SKM-1 (cell line): ENCODE measurements around the gene RDH11.
A peak's percentile ranks its signal among the peaks of the same experiment; 100 is the strongest.
"Not testable (repeated sequence)": the region's sequence is repeated elsewhere in the genome, so short reads cannot be mapped to it uniquely, and the experiment has no call there.

Experiments used
- DNase-seq: peaks from one replicate; lab custom pipeline; 2025; ENCODE audit not compliant: unreplicated experiment; lab: John Stamatoyannopoulos, UW

RDH11 gene

GRCh38 chr14:67704484-67705089 lies 9.0 kb upstream of the RDH11 start:
- peak; percentile 10 for DNase-seq

- DNase-seq: no peak
Measured at GRCh38 chr14:67703997-67704396, 8.4 kb upstream of the RDH11 start.

DNA sequence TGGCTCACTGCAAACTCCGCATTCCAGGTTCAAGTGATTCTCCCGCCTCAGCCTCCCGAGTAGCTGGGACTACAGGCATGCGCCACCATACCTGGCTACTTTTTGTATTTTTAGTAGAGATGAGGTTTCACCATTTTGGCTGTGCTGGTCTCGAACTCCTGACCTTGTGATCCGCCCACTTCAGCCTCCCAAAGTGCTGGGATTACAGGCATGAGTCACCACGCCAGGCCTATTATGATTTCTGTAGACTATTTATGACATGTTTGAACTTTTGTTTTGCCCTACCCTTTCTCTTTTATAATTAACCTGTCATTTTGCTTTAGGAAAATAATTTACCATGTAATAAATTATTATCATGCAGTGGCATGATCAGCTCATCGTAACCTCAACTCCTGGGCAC lies 5.9 kb upstream of the RDH11 start, which contains the start of gene RDH12:
RDH12 (plus strand) TSS at position 395 of the 400 bp plus-strand sequence. CDS start 20,757 bp downstream, outside the sequence.
- DNase-seq: not testable (repeated sequence)

DNA sequence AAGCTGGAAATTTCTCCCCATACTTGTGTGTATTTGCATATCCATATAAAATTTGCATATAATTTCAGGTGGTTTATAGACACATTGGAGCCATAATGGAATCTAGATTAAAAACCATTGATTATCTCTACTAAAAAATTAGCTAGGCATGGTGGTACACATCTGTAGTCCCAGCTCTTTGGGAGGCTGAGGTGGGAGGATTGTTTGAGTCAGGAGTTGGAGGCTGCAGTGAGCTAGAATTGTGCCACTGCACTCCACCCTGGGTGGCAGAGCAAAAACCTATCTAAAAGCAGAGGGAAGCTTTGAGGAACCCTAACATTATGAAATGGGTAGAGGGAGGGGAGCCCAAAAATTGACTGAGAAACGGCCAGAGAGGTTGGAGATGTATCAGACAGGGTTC lies 2.6 kb upstream of the RDH11 start:
- DNase-seq: no peak

DNA sequence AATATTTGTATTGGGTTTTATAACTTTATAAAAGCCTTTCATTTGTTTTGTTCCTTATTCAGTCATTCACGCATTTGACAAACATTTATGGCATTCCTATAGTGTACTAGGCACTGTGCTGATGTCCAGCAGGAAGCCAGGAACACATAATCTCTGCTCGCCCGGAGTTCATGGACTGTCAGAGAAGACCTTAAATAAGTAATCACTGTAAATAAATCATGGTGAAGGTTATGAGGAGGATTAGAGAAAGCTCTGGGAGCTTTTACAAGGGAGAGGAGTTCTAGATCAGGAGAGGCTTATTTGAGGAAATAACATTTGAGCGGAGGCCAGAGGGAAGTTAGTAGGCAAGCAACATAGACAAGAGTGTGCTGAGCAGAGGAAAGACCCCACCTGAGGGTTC lies 1.4 kb upstream of the RDH11 start:
- no peak for DNase-seq

- DNase-seq: no peak
Measured at GRCh38 chr14:67694791-67695393, 672 bp downstream of the RDH11 start.

DNA sequence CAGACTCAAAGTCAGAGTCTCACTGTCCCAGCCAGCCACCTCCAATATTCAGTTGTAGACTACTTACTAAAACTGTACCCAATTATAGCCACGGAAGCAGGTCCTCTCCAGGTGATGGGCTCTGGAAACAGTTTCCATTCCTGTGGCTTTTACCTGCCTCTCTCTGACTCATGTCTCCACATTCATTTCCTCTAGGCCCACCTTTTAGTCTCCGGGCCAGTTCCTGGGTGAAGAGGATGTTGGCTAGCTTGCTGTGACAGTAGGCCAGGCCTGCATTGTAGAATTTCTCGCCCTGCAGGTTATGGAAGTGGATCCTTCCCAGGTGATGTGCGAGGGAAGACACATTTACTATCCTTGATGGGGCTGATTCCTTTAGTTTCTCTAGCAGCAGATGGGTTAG lies 5.6 kb downstream of the RDH11 start:
- no peak for DNase-seq

DNA sequence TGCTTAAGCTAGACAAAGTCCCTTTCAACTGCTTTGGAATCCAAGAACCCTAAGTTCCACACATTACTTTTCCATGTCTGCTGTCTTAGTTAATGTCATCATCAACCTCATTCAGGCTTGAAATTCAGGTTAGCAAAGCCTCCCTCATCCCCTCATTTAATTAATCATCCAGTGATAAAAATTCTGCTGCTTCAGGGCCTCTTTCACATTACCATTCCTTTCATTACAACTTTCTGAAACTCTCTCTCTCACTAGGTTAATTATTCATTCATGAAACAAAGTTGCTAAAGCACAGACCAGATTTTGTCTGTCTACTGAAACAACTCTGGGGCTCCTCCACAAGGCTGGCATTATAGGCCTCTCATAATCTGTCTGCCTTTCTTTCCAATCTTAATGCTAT lies 11.7 kb downstream of the RDH11 start:
- DNase-seq: no peak

GRCh38 chr14:67680941-67681340 lies 14.6 kb downstream of the RDH11 start:
- DNase-seq: peak; percentile 49

- DNase-seq: no peak
Measured at GRCh38 chr14:67680121-67680602, 15.4 kb downstream of the RDH11 start.

- no peak for DNase-seq
Measured at GRCh38 chr14:67679006-67679405, 16.6 kb downstream of the RDH11 start.

GRCh38 chr14:67675219-67675582 lies 20.4 kb downstream of the RDH11 start:
- DNase-seq: no peak

- DNase-seq: peak; percentile 24
Measured at GRCh38 chr14:67674480-67675218, 20.9 kb downstream of the RDH11 start, which contains the start of gene VTI1B. Gene VTI1B (minus strand): TSS chr14:67674632. CDS start chr14:67674489, 143 bp downstream.

DNA sequence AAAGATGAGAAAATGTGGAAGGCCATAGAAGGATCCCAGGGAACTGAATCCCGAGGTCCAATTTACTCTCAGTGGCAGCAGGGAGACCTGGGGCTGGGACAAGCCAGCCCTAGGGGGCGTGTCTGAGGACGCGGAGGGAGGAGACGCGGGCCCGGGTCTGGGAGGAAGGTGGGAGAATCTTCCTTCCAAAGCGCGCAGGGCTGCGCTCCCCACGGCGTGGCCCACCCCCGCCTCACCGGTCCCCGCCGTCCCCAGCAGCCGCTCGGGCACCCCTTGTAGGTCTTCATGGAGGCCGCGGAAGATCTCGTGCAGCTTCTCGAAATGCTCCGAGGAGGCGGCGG lies 21.5 kb downstream of the RDH11 start:
- no peak for DNase-seq

GRCh38 chr14:67673451-67673850 lies 22.1 kb downstream of the RDH11 start:
- no peak for DNase-seq

GRCh38 chr14:67668559-67668958 lies 27.0 kb downstream of the RDH11 start:
- no peak for DNase-seq

DNA sequence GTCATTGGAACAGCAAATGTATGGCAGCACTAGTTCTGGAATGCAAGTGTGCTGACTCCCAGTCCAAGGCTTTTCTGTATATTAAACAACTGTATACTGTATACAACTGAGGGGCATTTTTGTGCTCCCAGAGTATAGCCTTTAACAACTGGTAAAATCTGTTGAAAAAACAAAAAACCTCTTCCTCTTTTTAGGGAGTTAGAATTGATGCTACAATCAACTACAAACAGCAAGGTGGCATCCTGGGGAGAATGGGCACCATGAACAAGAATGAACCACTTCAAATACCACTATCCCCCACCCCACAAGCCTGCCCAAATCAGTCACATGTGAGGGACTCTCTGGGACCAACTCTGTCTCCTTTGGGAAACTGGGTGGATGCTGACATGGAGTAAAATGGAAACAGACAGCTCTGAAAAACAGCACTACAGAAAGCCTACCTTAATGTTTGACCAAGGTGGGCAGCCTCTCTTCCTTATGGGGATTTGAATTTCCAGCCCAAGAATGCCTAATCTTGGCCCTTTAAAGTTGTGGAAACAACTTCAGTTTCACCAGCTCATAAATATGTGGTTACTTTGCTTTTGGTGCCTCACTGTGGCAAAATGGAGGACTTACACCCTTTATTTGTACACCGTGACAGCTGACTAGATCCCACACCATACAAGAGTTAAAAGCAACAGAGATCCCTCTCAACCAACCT lies 28.7 kb downstream of the RDH11 start:
- DNase-seq: peak; percentile 3

- DNase-seq: no peak
Measured at GRCh38 chr14:67665868-67666267, 29.7 kb downstream of the RDH11 start.

GRCh38 chr14:67663633-67664032 lies 31.9 kb downstream of the RDH11 start:
- DNase-seq: no peak

DNA sequence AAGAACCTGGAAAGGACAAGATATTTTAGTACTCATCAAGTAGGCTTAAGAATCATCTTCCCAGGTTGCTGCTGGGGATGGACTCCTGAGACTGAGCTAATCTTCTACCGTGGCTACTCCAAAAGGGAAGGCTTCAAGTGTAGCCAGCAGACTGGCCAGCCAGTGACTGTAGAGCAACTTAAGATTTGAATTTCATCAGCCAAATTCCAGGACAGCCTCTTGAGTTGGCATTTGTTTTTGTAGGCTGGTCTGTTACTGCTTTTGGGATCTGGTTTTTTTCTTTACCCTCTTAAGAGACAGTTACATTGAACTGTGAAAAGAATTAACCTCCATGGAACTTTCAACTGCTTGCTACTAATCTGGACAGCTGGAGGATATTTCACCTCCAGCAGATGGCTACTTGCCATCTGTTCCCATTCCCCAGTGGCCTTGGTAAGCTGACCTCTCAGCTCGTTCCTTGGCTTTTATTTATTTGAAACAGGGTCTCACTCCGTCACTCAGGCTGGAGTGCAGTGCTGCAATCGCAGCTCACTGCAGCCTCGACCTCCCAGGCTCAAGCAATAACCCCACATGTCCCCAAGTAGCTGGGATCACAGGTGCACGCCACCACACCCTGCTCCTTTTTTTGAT lies 41.8 kb downstream of the RDH11 start:
- no peak for DNase-seq

- no peak for DNase-seq
Measured at GRCh38 chr14:67652189-67652588, 43.4 kb downstream of the RDH11 start.
